Pons (tissue), 1 donor: ENCODE results near the gene CACNA1I.

Source experiments
- DNase-seq: peaks from one replicate; pipeline ENCODE4 v3.0.0-alpha.2; 2016; ENCODE audit warnings: low spot score

CACNA1I gene

GRCh38 chr22:39568278-39568981 is 2.1 kb upstream of the CACNA1I start:
- DNase-seq, result no peak

- DNase-seq, result no peak
Observed at GRCh38 chr22:39569066-39569465, 1.5 kb upstream of the CACNA1I start.

GRCh38 chr22:39570226-39570625 is 327 bp upstream of the CACNA1I start:
- no peak for DNase-seq

- DNase-seq, result no peak
Observed at GRCh38 chr22:39571538-39571937, 985 bp downstream of the CACNA1I start.

- no peak for DNase-seq
Observed at GRCh38 chr22:39574779-39575551, 4.4 kb downstream of the CACNA1I start.

GRCh38 chr22:39575552-39575825 is 4.9 kb downstream of the CACNA1I start:
- DNase-seq, result no peak

GRCh38 chr22:39576027-39576426 is 5.5 kb downstream of the CACNA1I start:
- DNase-seq, result no peak

GRCh38 chr22:39577366-39577765 is 6.8 kb downstream of the CACNA1I start:
- no peak for DNase-seq

GRCh38 chr22:39577900-39578299 is 7.3 kb downstream of the CACNA1I start:
- no peak for DNase-seq

- no peak for DNase-seq
Observed at GRCh38 chr22:39580006-39580441, 9.5 kb downstream of the CACNA1I start.

GRCh38 chr22:39580795-39581194 is 10.2 kb downstream of the CACNA1I start:
- no peak for DNase-seq

- DNase-seq, result no peak
Observed at GRCh38 chr22:39581303-39581702, 10.8 kb downstream of the CACNA1I start.

- no peak for DNase-seq
Observed at GRCh38 chr22:39583066-39583667, 12.6 kb downstream of the CACNA1I start.

GRCh38 chr22:39589875-39590274 is 19.3 kb downstream of the CACNA1I start:
- DNase-seq, result no peak

- no peak for DNase-seq
Observed at GRCh38 chr22:39592081-39593065, 21.8 kb downstream of the CACNA1I start.

GRCh38 chr22:39593066-39593930 is 22.7 kb downstream of the CACNA1I start:
- no peak for DNase-seq

- no peak for DNase-seq
Observed at GRCh38 chr22:39593931-39594285, 23.4 kb downstream of the CACNA1I start.

- DNase-seq, result no peak
Observed at GRCh38 chr22:39594411-39594810, 23.9 kb downstream of the CACNA1I start.

- no peak for DNase-seq
Observed at GRCh38 chr22:39595622-39596172, 25.1 kb downstream of the CACNA1I start.

GRCh38 chr22:39596601-39597000 is 26.0 kb downstream of the CACNA1I start:
- no peak for DNase-seq
